NK-92 treated with Interleukin-12 subunit alpha and Interleukin-12 subunit beta, amount 100 ng/mL, for 24 hours (cell line): ENCODE results near the gene RAD51B.

Experiments
- DNase-seq: peaks from one replicate; lab custom pipeline; 2025; lab: John Stamatoyannopoulos, UW

The RAD51B gene

DNA sequence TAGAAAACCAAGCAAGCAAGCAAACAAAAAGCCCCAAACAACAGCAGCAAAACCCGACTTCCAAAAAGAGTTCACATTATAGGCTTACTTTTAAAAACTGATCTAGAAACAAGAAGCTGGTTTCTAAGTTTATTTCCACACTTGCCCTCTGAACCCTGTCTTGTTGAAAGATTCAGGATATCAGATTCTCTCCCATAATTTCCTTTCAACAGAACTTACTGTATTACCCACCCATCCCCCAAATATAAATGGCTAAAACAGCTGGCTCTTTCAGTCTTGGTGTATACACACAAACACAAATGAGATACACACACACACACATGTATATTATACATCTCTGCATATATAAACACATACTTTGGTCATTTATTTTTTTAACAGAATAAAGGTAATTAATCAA, 512.4 kb downstream of the RAD51B start:
- DNase-seq = no peak

- no peak for DNase-seq
These were observed 513.7 kb downstream of the RAD51B start for GRCh38 chr14:68333262-68333661.

GRCh38 chr14:68335312-68335711, 515.7 kb downstream of the RAD51B start:
- DNase-seq = no peak

DNA sequence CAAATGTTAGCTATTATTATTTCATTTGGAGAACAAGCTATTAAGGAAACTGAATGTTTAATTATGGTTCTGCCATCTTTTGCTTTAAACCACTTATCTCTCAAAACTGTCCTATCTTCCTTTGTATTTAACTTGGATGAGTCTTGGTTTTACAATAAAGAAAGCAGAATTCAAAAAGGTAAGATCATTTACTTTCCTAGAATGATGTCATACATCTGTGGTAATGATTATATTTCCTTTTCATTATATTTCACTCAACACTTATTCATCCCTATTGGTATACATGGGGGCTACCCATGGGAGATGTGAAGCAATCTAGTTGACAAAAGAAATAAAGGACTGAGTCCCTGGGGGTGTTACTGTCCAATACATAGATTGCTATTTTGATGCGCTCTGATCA, 516.6 kb downstream of the RAD51B start:
- no peak for DNase-seq

DNA sequence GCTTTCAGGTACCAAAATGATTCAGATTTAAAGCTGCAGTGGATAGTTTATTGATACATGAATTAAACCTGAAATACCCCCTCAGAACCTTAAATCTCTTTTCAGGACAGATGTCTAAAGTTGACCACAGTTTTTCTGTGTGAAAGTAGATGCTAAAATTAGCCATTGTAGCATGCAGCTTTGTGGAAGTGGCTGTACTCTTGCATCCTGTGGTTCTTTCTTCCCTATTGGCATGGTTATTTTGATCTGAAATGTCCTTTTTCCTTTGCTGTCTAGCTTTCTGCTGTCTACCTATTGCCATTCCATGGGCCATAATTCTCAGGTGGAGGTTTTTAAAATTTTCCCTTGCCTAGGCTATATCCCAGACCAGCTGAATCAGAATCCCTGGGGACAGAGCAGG, 517.7 kb downstream of the RAD51B start:
- no peak for DNase-seq

- DNase-seq = no peak
These were observed 520.7 kb downstream of the RAD51B start for GRCh38 chr14:68340262-68340661.

GRCh38 chr14:68341411-68342212, 522.0 kb downstream of the RAD51B start:
- DNase-seq = no peak

GRCh38 chr14:68342216-68342763, 522.7 kb downstream of the RAD51B start:
- no peak for DNase-seq

DNA sequence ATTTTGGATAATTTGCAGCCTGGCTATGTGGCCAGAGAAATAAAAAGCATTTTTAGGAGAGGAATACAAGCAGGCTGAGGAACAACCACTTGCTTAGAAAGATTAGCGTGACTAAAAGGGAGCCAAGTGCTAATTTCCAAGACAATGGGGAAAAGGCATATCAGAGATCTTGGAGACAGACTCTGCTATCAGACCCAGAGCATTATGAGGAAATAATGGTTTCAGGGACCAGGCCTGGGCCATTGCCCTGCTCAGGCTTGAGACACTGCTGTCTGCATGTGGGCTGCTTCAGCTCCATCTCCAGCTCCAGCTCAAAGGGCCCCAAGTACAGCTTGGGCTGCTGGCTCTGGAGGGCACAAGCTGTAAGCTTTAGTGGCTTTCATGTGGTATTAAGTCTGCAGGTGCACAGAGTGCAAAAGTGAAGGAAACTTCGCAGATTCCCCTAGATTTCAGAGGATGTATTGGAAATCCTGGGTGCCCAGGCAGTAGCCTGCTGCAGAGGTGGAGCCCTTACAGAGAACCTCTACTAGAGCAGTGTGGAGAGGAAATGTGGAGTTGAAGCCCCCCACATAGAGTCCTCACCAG, 524.0 kb downstream of the RAD51B start:
- DNase-seq = no peak

GRCh38 chr14:68345738-68346137, 526.2 kb downstream of the RAD51B start:
- DNase-seq = no peak

- DNase-seq = no peak
These were observed 527.2 kb downstream of the RAD51B start for GRCh38 chr14:68346556-68347343.

DNA sequence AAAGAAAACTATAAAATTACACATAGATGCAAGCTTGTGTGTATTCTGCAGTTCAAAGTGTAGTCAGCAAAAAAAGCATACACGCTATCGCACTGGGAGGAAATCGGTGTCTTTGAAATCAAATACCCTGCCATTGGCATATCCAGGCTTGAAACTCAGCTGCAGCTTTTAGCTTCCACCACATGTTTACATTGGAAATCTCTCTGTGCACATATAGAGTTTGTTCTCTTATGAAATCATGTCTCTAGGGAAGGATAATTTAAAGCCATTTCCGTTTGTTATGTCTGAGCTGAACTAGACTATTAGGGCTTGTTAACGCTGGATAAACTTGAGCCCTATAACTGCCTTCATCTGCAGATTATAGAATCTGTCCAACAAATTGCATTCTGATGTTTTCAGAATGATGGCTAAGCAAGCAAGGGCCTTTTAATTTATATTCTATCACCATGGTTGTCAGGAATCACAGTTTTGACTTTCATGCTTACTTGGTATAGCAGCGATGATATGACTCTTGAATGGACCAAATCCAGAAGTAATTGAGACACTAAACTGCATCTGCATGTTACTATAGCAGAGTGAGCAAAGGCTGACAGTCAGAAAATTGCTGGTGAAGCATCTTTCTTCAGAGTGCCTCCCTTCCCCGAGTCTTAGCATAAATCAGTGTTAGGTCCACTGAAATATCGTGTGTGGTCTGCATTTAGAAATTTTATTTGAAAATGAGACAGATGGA, 530.5 kb downstream of the RAD51B start:
- no peak for DNase-seq

DNA sequence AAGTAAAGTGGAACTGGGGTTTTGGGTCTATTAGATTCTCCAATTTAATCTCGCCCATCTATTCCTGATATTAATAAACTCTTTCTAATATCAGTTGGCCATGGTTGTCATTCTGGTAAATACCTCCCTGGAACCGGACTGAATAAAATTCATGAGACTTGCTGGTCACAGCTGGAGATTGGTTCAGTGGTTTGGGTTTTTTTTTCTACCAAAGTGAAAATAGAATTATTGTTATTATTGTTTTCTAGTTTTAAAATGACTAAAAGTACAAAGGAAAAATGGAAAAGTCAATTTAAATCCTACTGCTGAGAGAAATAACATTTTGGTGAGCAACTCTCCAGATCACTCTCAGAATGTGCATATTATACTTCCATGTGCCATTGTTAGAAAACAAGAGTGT, 535.8 kb downstream of the RAD51B start:
- no peak for DNase-seq

GRCh38 chr14:68357777-68358176, 538.2 kb downstream of the RAD51B start:
- DNase-seq = no peak

- DNase-seq = no peak
These were observed 538.9 kb downstream of the RAD51B start for GRCh38 chr14:68358500-68358899.

- DNase-seq = no peak
These were observed 539.6 kb downstream of the RAD51B start for GRCh38 chr14:68359022-68359836.

GRCh38 chr14:68359837-68360552, 540.4 kb downstream of the RAD51B start:
- no peak for DNase-seq

DNA sequence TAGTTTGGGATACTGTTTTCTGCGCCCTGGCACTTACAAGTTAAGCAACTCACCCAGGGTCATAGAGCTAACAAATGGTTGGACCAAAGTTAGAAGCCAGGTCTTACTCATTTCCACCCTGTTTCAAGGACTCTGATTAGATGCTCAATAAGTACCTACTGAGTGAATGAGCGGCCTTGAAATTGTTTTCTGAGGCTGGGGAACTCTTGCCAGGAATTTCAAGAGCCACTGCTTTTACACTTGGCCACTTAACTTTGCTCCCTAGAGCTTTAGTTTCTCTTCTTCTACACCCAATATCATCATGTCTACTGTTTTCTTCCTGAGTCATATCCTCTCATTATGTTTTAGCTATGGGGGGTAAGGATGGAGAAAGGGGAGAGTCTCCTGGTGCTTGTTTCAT, 541.7 kb downstream of the RAD51B start:
- DNase-seq = no peak

- no peak for DNase-seq
These were observed 543.3 kb downstream of the RAD51B start for GRCh38 chr14:68362846-68363245.

- DNase-seq = no peak
These were observed 543.9 kb downstream of the RAD51B start for GRCh38 chr14:68363466-68363842.
